Measurements from ENCODE around the gene SH3GL2. TPM values are rescaled to one million over a fixed set of nuclear protein-coding genes. Genes with fewer than 3 reads are reported as not detected.
A peak's percentile ranks its signal among the peaks of the same experiment; 100 is the strongest.

SH3GL2 gene
- total RNA-seq, 1 experiment from 2014 or later, result 0.17 TPM

DNA sequence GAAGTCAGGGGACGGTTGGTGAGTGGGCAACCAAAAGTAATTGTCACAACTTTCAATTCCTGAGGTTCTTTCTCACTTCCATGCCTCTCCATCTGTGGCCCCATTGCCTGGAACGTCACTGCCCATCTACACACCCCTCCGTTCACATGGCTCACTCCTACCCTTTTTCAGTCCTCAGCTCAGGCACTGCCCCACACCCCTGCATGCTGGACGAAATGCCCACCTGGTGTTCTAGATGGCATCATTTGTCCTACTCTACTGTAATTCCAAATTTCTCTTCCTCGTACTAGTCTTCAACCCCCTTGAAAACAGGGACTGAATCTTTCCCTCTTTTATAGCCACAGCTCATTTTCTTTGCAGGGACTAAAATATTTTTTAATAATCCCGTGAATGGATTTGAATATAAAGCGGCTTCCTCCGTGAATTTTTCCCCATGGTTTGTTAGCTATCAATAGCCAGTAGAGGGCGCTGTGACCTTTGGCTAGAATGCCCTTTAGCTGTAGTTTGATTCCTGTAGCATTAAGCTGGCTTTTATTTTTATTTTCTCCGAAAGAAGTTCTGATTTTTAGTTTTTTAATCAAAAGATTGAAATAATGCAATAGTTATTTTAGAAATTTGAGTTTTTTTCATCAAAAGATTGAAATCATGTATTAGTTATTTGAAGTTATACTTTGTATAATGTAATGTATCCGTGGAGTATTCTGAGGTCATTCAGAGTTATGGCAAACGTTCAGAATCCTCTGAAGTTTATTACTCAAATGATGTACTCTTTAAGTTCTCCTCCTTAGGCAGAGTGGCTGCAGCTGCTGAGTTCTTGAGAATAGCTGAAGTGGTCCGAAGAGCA is 232.1 kb downstream of the SH3GL2 start:
- DNase-seq (ENCODE audit: low read depth), result peak; percentile 25

DNA sequence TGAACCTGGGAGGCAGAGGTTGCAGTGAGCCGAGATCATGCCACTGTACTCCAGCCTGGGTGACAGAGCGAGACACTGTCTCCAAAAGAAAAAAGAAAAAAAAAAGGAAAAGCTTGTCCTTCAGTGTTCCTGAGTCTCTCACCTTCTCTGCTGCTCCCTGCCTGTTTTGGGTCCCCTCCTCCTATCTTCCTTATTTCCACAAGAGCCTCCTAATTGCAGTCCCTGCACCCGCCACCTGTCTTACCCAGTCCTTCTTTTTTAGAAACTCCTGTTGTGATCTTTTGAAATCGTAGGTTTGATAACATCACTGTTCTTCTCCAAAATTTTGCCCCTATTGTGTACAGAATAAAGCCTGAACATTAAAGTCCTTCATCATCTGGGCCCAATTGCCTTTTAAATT is 234.9 kb downstream of the SH3GL2 start:
- DNase-seq (ENCODE audit: low read depth), result no peak

DNA sequence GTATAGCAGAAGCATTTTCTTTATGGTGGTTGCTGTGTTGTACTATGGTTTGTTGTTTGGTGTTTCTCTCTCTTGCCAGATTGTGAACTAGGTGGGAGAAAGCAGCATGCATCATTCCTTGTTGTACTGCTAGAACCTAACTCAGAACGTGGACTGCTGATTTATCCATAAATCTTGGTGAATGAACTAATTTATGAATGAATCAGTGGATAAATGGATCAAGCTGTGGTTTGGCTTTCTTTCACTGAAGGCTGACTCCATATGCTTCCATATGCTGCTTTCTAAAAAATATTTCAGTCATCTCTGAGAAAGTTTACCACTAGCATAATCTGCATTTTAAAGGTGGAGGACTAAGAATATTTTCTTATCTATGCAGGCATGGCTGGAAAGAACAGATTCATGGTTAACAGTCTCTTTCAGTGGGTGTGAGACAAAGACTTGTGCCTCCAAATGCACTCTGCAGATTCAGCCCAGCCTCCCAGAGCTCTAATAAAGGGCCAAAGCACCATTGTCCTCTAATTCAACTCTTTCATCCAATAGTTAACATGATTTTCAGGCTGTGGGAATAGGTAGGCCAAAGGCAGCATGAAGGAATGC is 237.7 kb downstream of the SH3GL2 start:
- DNase-seq (ENCODE audit: low read depth), result no peak

DNA sequence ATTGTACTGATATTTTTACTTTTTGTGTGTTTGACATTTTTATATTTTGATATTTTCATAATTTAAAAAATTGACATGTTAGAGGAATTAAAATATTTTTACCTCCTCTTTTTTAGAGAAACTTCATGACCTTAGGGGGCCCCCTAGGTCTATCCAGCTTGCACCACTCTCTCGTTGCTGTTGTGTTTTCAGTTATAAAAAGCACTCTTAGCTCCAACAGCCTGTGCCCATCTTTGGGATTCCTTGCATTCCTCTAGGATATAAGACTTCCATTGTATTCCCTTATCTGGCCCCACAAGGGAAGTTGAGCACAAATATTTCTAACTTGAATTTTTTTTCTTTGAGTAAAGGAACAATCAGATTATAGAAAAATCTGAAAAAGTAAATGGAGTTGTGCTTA is 245.3 kb downstream of the SH3GL2 start:
- no peak for DNase-seq (ENCODE audit: low read depth)

DNA sequence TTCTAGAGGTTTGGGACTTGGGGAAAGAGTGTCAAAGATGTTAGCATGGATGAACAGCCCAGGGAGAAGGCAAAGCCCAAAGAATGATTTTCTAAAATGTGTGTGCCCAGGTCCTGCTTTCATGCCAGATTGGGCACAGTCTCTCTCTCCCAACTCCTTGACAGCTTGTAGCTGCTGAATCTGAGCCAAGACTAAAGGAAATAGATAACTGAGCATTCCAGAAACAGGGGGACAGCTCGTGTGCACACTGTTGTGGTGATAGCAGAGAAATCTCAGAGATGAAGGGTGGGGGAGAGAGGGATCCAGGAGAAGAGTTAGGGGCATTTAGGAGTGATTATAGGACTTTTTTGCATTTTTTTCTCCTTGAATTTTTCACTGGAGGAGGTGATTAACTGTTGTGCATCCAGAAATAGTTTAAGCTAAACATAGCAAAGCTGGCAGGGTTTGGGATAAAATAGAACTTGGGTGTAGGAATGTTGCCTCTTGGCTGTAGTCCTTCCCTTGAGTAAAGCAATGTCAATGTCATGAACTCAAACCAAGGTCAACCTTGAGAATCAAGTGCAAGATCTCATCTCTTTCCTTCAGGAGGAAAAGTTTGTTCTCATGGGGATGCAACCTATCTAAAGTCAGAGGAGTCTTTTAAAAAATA is 245.9 kb downstream of the SH3GL2 start:
- DNase-seq (ENCODE audit: low read depth), result no peak

DNA sequence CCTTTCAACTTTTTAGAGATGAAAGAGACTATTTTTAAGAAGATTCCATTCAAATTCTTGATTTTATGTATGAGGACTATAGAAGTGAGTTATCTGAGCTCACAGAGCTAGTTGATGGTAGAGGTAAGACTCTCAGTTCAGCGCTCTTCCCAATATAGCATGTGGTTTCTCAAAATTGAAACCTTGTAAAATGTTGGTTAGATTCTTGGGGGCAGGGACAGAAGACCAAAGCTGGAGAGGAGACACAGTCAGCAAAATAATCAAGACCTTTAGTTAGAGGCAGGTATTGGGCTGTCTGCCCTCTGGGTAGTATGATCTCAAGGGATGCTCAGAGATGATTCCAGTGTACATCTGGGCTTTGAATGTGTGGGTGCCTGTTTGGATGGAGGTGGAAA is 246.4 kb downstream of the SH3GL2 start:
- no peak for DNase-seq (ENCODE audit: low read depth)

DNA sequence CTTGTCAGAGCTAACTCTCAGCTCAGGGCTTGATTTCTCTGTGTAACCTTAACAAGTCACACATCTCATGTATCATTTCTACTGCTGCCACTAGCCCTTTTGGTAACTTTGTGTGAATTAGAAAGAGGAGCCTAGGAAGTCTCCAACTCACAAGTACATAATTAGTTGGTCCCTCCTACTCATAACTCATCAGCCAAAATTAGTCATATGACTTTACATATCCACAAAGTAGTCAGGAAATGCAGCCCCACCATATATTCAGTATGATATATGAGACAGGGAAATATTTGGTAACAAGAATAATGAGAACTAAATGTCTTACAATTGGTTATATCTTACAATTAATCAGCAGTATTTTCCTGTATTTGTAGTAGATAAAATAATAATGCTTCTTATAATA is 250.2 kb downstream of the SH3GL2 start:
- DNase-seq (ENCODE audit: low read depth), result peak; percentile 14

DNA sequence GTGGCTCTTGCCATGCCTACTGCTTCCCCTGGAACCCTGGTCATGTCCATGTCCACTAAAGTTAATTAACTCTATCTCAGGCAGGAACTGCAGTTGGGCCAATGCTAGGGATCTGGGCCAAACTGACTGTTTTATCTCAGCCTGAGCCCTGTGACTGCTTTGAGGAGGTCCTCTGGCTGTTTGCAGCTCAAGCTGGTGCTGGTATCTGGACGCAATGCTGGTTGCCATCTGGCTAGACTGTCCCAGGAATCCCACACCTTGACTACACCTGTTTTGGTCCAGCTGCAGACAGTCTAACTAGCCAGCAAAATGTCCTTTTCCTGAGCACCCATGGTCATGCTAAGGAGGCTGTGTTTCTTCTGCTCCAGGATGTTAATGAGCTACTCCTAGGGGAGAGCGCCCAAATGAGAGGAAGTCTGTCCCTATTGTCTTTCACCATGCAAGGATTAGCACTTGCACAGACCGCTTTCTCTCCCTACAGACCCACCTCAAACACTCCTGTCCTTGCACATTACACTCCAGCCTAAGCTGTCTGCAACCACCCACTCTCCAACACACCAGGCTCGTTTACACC is 251.0 kb downstream of the SH3GL2 start:
- DNase-seq (ENCODE audit: low read depth), result no peak

DNA sequence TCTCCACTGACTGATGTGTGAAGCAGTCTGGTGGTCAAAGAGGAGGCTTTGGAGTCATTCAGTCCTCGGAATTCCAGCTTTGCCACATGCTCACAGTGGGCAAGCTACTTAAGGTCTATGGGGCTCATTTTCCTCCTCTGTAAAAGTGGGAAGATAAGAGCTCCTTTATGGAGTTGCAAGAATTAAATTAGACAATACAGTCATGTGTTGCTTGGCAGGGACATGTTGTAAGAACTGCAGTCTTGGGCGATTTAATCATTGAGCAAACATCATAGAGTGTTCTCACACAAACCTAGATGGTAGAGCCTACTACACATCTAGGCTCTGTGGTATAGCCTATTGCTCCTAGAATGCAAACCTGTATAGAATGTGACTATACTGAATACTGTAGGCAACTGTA is 253.9 kb downstream of the SH3GL2 start:
- DNase-seq (ENCODE audit: low read depth), result peak; percentile 7

DNA sequence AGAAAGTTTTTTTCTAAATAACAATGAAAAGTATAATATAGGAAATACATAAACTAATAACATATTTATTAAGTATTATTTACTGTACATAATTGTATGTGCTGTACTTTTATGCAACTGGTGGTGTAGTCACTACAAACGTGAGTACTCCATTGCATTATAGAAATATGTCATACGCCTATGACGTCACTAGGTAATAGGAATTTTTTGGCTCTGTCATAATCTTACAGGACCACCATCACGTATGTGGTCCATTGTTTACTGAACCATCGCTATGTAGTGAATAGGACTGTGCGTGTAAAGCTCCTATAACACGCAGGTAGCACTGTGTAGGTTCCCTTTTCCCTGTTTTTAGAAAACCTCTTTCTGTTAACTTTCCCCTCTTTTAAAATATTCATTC is 255.0 kb downstream of the SH3GL2 start:
- no peak for DNase-seq (ENCODE audit: low read depth)

DNA sequence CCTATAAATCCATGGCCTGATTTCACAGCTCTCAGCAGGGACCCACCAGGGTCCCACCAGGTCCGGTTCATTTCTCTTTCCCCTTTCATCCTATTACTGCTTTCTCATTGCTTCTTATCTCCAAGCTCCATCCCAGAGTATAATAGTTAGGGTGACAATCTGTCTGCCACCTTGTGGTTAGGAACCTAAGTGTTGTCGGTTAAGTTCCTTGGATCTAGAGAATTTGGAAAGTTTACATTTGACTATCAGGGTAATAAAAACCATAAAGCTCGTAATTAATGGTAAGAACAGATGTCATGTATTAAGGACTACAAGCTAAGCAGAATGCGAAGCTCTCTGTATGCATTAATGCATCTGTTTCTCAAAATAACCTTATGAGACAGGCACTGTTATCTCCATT is 259.1 kb downstream of the SH3GL2 start:
- no peak for DNase-seq (ENCODE audit: low read depth)

DNA sequence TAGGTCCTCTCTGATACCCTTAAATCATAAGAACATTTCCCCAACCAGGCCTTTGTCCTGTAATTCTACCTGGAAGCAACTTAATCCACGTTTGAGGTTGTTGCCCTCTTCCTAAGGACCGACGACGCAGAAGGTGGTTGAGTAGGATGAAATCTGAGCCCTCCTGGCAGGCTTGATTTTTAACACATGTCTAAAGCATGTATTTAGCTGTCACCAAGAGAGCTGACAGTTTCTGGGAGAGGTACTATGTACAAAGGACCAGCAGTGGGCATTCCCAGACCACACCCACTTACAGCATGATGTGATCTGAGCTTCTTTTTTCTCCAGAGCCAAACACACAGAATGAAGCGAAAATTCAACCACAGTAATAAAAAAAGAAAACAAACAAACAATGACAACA is 260.9 kb downstream of the SH3GL2 start:
- DNase-seq (ENCODE audit: low read depth), result no peak

DNA sequence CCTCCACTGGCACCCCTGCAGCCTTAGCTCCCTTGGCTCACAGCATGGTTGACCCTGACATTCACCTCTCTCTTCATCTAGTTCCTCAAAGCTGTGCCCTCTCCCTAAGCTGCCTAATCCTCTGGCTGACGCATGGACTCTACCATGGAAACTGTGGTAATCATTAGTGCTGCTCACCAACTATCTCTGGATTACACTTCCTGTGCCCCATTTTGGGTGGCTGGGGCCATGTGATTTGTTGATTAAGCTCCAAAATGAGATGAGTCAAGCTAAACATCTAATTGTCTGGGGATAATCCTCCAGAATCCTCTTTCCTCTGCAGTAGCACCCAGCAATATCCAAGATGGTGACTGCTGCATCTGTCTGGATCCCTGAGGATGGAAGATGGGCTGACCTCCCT is 264.4 kb downstream of the SH3GL2 start:
- DNase-seq (ENCODE audit: low read depth), result no peak

Data from Daoy (cell line).